ENCODE results near the gene LDB1. TPM values are rescaled to one million over a fixed set of nuclear protein-coding genes. Genes with fewer than 3 reads are reported as not detected.

The LDB1 gene
- total and polyA plus RNA-seq, 10 of the 15 experiments (the other 5 are each of a cell fraction or from before 2014, with no cell fraction given): 1.7 to 71.5 (median 36.9) TPM

- TF ChIP-seq PBX3 (IDR thresholded peaks at IDR 0.05; ENCODE audit: insufficient replicate concordance, low read depth, low read length) (no peak), SUPT20H (IDR thresholded peaks at IDR 0.05; ENCODE audit: borderline replicate concordance, control insufficient read depth, low read depth, low read length) (no peak), WRNIP1 (IDR thresholded peaks at IDR 0.05; ENCODE audit: borderline replicate concordance, low read depth, low read length) (no peak), PAX5 (IDR thresholded peaks at IDR 0.05; ENCODE audit: borderline replicate concordance, low read depth, low read length) (no peak), RB1 (IDR thresholded peaks at IDR 0.05; ENCODE audit: borderline replicate concordance) (peak; percentile 57; the same call in 1 of the 2 replicates), KAT2A (conservative IDR thresholded peaks at IDR 0.05; ENCODE audit: control insufficient read depth, low read depth, low read length) (no peak), IRF5 (IDR thresholded peaks at IDR 0.05; ENCODE audit: borderline replicate concordance) (no peak), ATF3 (IDR thresholded peaks at IDR 0.05; ENCODE audit: borderline replicate concordance, extremely low read depth, low read depth, low read length) (no peak), MAX (IDR thresholded peaks at IDR 0.05; ENCODE audit: low read depth, low read length) (no peak), CUX1 (IDR thresholded peaks at IDR 0.05; ENCODE audit: insufficient replicate concordance, low read depth, low read length) (no peak), CHD4 (IDR thresholded peaks at IDR 0.05) (no peak), HDAC6 (IDR thresholded peaks at IDR 0.05; ENCODE audit: unreplicated experiment) (no peak), SPI1 (IDR thresholded peaks at IDR 0.05; ENCODE audit: borderline replicate concordance, insufficient read depth, low read depth, low read length) (no peak), IKZF1 (conservative IDR thresholded peaks at IDR 0.05) (peak; percentile 72), ZNF622 (IDR thresholded peaks at IDR 0.05) (no peak), CEBPZ (IDR thresholded peaks at IDR 0.05; ENCODE audit: low read depth, low read length) (no peak)
Observed at GRCh38 chr10:102120142-102120990, at the start of gene LDB1 (continued).

Measured in GM12878 (cell line).